Fibroblast of villous mesenchyme (primary cell): ENCODE data around the gene PACS1. TPM values are rescaled to one million over a fixed set of nuclear protein-coding genes. Genes with fewer than 3 reads are reported as not detected.
A peak's percentile ranks its signal among the peaks of the same experiment; 100 is the strongest.

Experiments used
- DNase-seq: peaks from one replicate; pipeline ENCODE4 v3.0.0-alpha.2; 2010; ENCODE audit warnings: low read depth
- H3K4me3 ChIP-seq: 2 replicates; pipeline ENCODE4 v1.5.1; 2011; ENCODE audit warnings: low read depth, mild to moderate bottlenecking, low read length
- total RNA-seq: library from RNA; depleted of rRNA; stranded (reverse); fragments of >200 nt; gene quantifications from 2 replicates; pipeline ENCODE4 v1.2.3, GENCODE V29; 2012
- TF ChIP-seq, protein P1 (sequence below): IDR thresholded peaks from 2 replicates; pipeline ENCODE4 v1.5.1; 2012; ENCODE audit warnings: low read depth, mild to moderate bottlenecking, low read length; ENCODE audit not compliant: insufficient read depth

The PACS1 gene
- total RNA-seq, 1 donor, result 36.7 TPM

GRCh38 chr11:66062408-66062807 lies 7.7 kb upstream of the PACS1 start:
- no peak overlapping the region for H3K4me3 ChIP-seq
- DNase-seq, result no peak
- TF ChIP-seq, protein P1, sequence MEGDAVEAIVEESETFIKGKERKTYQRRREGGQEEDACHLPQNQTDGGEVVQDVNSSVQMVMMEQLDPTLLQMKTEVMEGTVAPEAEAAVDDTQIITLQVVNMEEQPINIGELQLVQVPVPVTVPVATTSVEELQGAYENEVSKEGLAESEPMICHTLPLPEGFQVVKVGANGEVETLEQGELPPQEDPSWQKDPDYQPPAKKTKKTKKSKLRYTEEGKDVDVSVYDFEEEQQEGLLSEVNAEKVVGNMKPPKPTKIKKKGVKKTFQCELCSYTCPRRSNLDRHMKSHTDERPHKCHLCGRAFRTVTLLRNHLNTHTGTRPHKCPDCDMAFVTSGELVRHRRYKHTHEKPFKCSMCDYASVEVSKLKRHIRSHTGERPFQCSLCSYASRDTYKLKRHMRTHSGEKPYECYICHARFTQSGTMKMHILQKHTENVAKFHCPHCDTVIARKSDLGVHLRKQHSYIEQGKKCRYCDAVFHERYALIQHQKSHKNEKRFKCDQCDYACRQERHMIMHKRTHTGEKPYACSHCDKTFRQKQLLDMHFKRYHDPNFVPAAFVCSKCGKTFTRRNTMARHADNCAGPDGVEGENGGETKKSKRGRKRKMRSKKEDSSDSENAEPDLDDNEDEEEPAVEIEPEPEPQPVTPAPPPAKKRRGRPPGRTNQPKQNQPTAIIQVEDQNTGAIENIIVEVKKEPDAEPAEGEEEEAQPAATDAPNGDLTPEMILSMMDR, result no peak

DNA sequence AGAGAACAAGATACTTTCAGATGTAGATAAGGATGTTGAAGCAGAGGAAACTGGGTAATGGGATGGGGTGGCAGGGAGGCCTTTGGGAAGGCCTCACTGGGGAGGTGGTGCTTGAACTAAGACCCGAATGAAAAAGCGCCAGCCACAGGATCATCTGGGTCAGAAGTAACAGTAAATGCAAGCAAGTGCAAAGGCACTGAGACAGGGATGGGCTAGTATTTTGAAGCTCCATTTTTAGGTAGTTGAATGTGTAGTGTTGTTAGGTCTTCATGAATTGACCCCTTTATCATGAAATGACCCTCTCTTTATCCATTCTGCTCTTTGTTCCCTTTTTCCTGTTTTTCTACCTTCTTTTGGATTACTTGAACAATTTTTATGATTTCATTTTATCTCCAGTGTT lies 6.2 kb upstream of the PACS1 start:
- H3K4me3 ChIP-seq, result no peak overlapping the region
- DNase-seq, result no peak
- TF ChIP-seq, protein P1, result no peak

GRCh38 chr11:66064571-66064970 lies 5.5 kb upstream of the PACS1 start:
- no peak for DNase-seq
- TF ChIP-seq, protein P1, result no peak
- no peak overlapping the region for H3K4me3 ChIP-seq

DNA sequence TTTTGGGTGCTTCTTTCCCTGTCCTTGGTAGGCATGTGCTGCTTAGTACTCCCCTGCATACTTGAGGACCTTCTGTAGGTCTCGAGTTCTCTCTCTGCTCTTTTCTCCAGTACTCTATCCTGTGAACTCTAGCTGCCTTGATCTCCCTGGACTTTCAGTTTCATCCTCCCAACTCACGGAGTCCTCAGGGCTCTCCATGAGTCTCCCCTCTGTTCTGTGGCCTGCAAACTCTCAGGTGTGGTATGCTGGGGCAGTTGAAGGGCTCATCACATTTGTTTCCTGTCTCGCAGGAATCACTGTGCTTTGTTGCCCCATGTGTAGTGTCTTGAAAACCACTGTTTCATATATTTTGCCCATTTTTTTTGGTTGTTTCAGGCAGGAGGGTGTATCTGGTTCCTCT lies 3.3 kb upstream of the PACS1 start:
- H3K4me3 ChIP-seq, result no peak overlapping the region
- no peak for DNase-seq
- TF ChIP-seq, protein P1, result no peak

- no peak for DNase-seq
- TF ChIP-seq, protein P1, result no peak
- H3K4me3 ChIP-seq, result no peak overlapping the region
Observed at GRCh38 chr11:66067640-66068039, 2.4 kb upstream of the PACS1 start.

- TF ChIP-seq, protein P1, result peak; percentile 87
- H3K4me3 ChIP-seq, result no peak overlapping the region
- peak; percentile 83 for DNase-seq
Observed at GRCh38 chr11:66068154-66068821, 1.8 kb upstream of the PACS1 start.

GRCh38 chr11:66068923-66069714 lies 953 bp upstream of the PACS1 start:
- TF ChIP-seq, protein P1, result peak; percentile 23
- DNase-seq, result peak; percentile 97
- H3K4me3 ChIP-seq, result peak overlapping the region; percentile 53
